HCT116 (cell line): ENCODE results near the gene GRIK4. TPM values are rescaled to one million over a fixed set of nuclear protein-coding genes. Genes with fewer than 3 reads are reported as not detected.

Experiments
- ATAC-seq: fragments of 200-7000 bp; cut with Tn5 transposase; 2 replicates; pipeline ENCODE4 v1.9.1; 2020; ENCODE audit warnings: mild to moderate bottlenecking, moderate library complexity
- BruUV-seq: library from RNA; stranded (reverse); fragments of 400-500 nt; replicated peaks from 2 replicates; lab custom pipeline; 2021; lab: Mats Ljungman, UMichigan
- CTCF ChIA-PET: fragments of 300-600 bp; sonication (Branson Sonifier 250); formaldehyde crosslinking; loops from one replicate; lab custom pipeline; 2021; ENCODE audit warnings: antibody characterized with exemption; lab: Charles Lee
- POLR2A ChIA-PET: fragments of 300-600, 350-600 bp; sonication (Branson Sonifier 250); formaldehyde crosslinking; loops from one replicate; lab custom pipeline; 2021; ENCODE audit warnings: antibody characterized with exemption; lab: Charles Lee
- RAD21 ChIA-PET, 2 experiments: fragments of 300-600 bp; sonication (Branson Sonifier 250); formaldehyde crosslinking; loops; one replicate each; lab custom pipeline; 2023; ENCODE audit warnings: low total read pairs in 2 of 2; ENCODE audit not compliant: uncharacterized antibody in 2 of 2, unreplicated experiment in 2 of 2, low non-redundant PET in 1 of 2; lab: Charles Lee
- DNase-seq: peaks from one replicate; pipeline ENCODE4 v3.0.0-alpha.2; 2010; ENCODE audit warnings: low read depth, low spot score
- H2AFZ ChIP-seq: fragments of 200-600 bp; shearing (Covaris generic), sonication (generic); 2 replicates; pipeline ENCODE4 v1.6.1; 2017; ENCODE audit warnings: low read depth, mixed run types, mixed read lengths, antibody characterized with exemption, low read length; ENCODE audit not compliant: poor library complexity, severe bottlenecking
- H3K27ac ChIP-seq: 2 replicates; pipeline ENCODE4 v1.5.1; 2012; ENCODE audit warnings: low read depth, low read length
- H3K27me3 ChIP-seq: fragments of 200-600 bp; sonication (generic); 2 replicates; pipeline ENCODE4 v1.6.1; 2016; ENCODE audit warnings: mixed run types, low read length, mixed read lengths; ENCODE audit not compliant: insufficient read depth
- H3K36me3 ChIP-seq, 2 experiments: fragments of 200-500 bp in 1 of 2; fragments of 200-600 bp in 1 of 2; sonication (Bioruptor generic) in 1 of 2; sonication (generic) in 1 of 2; 2 replicates each; pipeline versions ENCODE4 v1.5.1 to v1.6.1; 2014 to 2016; ENCODE audit warnings: low read length in 2 of 2, inconsistent platforms in 1 of 2, mixed read lengths in 1 of 2, mixed run types in 1 of 2; ENCODE audit not compliant: insufficient read depth in 2 of 2, control insufficient read depth in 1 of 2
- H3K4me1 ChIP-seq, 2 experiments: fragments of 200-600 bp in 1 of 2; sonication (generic) in 1 of 2; 2 replicates each; pipeline versions ENCODE4 v1.5.1 to v1.6.1; 2012 to 2017; ENCODE audit warnings: low read length in 2 of 2, inconsistent platforms in 1 of 2, mild to moderate bottlenecking in 1 of 2, mixed read lengths in 1 of 2, mixed run types in 1 of 2, moderate library complexity in 1 of 2; ENCODE audit not compliant: insufficient read depth in 2 of 2, control insufficient read depth in 1 of 2
- H3K4me2 ChIP-seq: fragments of 200-600 bp; sonication (generic); 2 replicates; pipeline ENCODE4 v1.6.1; 2017; ENCODE audit warnings: mixed run types, low read length, mixed read lengths
- H3K4me3 ChIP-seq, 2 experiments: fragments of 200-600 bp in 1 of 2; sonication (generic) in 1 of 2; replicated peaks in 1 of 2; 2 replicates each; pipeline ENCODE4 v1.5.1; 2011 to 2016; ENCODE audit warnings: low read length in 2 of 2, control low read depth in 1 of 2, low read depth in 1 of 2, mild to moderate bottlenecking in 1 of 2, mixed read lengths in 1 of 2, mixed run types in 1 of 2
- H3K79me2 ChIP-seq: fragments of 200-600 bp; sonication (generic); 2 replicates; pipeline ENCODE4 v1.6.1; 2017; ENCODE audit warnings: mild to moderate bottlenecking, mixed run types, low read length, moderate library complexity, mixed read lengths; ENCODE audit not compliant: insufficient read depth
- H3K9ac ChIP-seq: fragments of 200-600 bp; sonication (generic); 2 replicates; pipeline ENCODE4 v1.6.1; 2016; ENCODE audit warnings: low read length, mixed read lengths
- H3K9me2 ChIP-seq: fragments of 200-600 bp; sonication (generic), shearing (Covaris generic); 2 replicates; pipeline ENCODE4 v1.6.1; 2017; ENCODE audit warnings: mixed run types, mild to moderate bottlenecking, moderate library complexity; ENCODE audit not compliant: insufficient read depth
- H3K9me3 ChIP-seq, 2 experiments: fragments of 200-500 bp in 1 of 2; fragments of 200-600 bp in 1 of 2; sonication (Bioruptor generic) in 1 of 2; sonication (generic) in 1 of 2; 2 replicates each; pipeline ENCODE4 v1.6.1; 2014 to 2017; ENCODE audit warnings: low read length in 2 of 2, mixed read lengths in 2 of 2, inconsistent platforms in 1 of 2, low read depth in 1 of 2, mild to moderate bottlenecking in 1 of 2, mixed run types in 1 of 2, moderate library complexity in 1 of 2; ENCODE audit not compliant: control insufficient read depth in 1 of 2, insufficient read depth in 1 of 2
- H4K20me1 ChIP-seq: fragments of 200-600 bp; sonication (generic), shearing (Covaris generic); 2 replicates; pipeline ENCODE4 v1.6.1; 2017; ENCODE audit warnings: mixed run types, mild to moderate bottlenecking, moderate library complexity; ENCODE audit not compliant: insufficient read depth
- ATF3 ChIP-seq: IDR thresholded peaks from 2 replicates; pipeline ENCODE4 v1.6.1; 2012
- CBX3 ChIP-seq: IDR thresholded peaks from 2 replicates; pipeline ENCODE4 v1.6.1; 2012; ENCODE audit warnings: low read depth
- CEBPB ChIP-seq: IDR thresholded peaks from 2 replicates; pipeline ENCODE4 v1.6.1; 2012; ENCODE audit warnings: low read depth
- CTCF ChIP-seq, 3 experiments: fragments of 200-600 bp in 1 of 3; sonication (generic) in 1 of 3; IDR thresholded peaks in 2 of 3; conservative IDR thresholded peaks in 1 of 3; 2 replicates each; pipeline ENCODE4 v1.5.1; 2012 to 2017; ENCODE audit warnings: low read depth in 2 of 3, low read length in 2 of 3, antibody characterized with exemption in 1 of 3, borderline replicate concordance in 1 of 3, control low read depth in 1 of 3, mild to moderate bottlenecking in 1 of 3, mixed read lengths in 1 of 3, mixed run types in 1 of 3, moderate library complexity in 1 of 3; ENCODE audit not compliant: insufficient read depth in 1 of 3
- EGR1 ChIP-seq: IDR thresholded peaks from 2 replicates; pipeline ENCODE4 v1.6.1; 2012; ENCODE audit warnings: low read depth
- ELF1 ChIP-seq: IDR thresholded peaks from 2 replicates; pipeline ENCODE4 v1.6.1; 2012; ENCODE audit warnings: low read depth, borderline replicate concordance
- EZH2phosphoT487 ChIP-seq: fragments of 200-600 bp; IDR thresholded peaks from 2 replicates; pipeline ENCODE4 v1.6.1; 2018; ENCODE audit warnings: antibody characterized with exemption, borderline replicate concordance
- FOSL1 ChIP-seq: IDR thresholded peaks from 2 replicates; pipeline ENCODE4 v1.6.1; 2012; ENCODE audit warnings: low read depth
- POLR2A ChIP-seq: IDR thresholded peaks from 2 replicates; pipeline ENCODE4 v1.7.0; 2011; ENCODE audit warnings: borderline replicate concordance; ENCODE audit not compliant: insufficient read depth, insufficient read length; ENCODE audit errors: extremely low read depth
- POLR2AphosphoS5 ChIP-seq: IDR thresholded peaks from 2 replicates; pipeline ENCODE4 v1.6.1; 2011; ENCODE audit warnings: mild to moderate bottlenecking, low read depth, low read length, moderate library complexity
- RAD21 ChIP-seq: IDR thresholded peaks from 2 replicates; pipeline ENCODE4 v1.6.1; 2012; ENCODE audit warnings: low read depth, mild to moderate bottlenecking
- REST ChIP-seq: IDR thresholded peaks from 2 replicates; pipeline ENCODE4 v1.6.1; 2012; ENCODE audit warnings: low read depth
- SIN3A ChIP-seq: IDR thresholded peaks from 2 replicates; pipeline ENCODE4 v1.6.1; 2012; ENCODE audit warnings: low read depth
- SRF ChIP-seq: IDR thresholded peaks from 2 replicates; pipeline ENCODE4 v1.6.1; 2012; ENCODE audit warnings: low read depth
- YY1 ChIP-seq: IDR thresholded peaks from 2 replicates; pipeline ENCODE4 v1.6.1; 2011; ENCODE audit warnings: low read length, low read depth, moderate library complexity, mild to moderate bottlenecking; ENCODE audit not compliant: insufficient replicate concordance; ENCODE audit errors: extremely low read depth
- ZBTB33 ChIP-seq: IDR thresholded peaks from 2 replicates; pipeline ENCODE4 v1.6.1; 2011; ENCODE audit warnings: mild to moderate bottlenecking, low read length, moderate library complexity; ENCODE audit not compliant: insufficient replicate concordance; ENCODE audit errors: extremely low read depth
- ZFX ChIP-seq: fragments of 450-650 bp; IDR thresholded peaks from 2 replicates; pipeline ENCODE4 v1.6.1; 2017
- ZNF274 ChIP-seq: fragments of 200-500 bp; sonication (Bioruptor generic); IDR thresholded peaks from 2 replicates; pipeline ENCODE4 v1.6.1; 2014; ENCODE audit warnings: mild to moderate bottlenecking, low read depth, low read length, inconsistent platforms
- intact Hi-C: fragments of 100-400 bp; cut with micrococcal nuclease; formaldehyde crosslinking; loops from 2 replicates; pipeline ENCODE4 v1.10.0; 2022
- total RNA-seq: library from RNA; stranded (reverse); gene quantifications from one replicate; pipeline ENCODE4 v1.2.1, GENCODE V29; 2021; ENCODE audit not compliant: unreplicated experiment
- TF ChIP-seq, protein P1 (sequence below): IDR thresholded peaks from 2 replicates; pipeline ENCODE4 v1.6.1; 2012

The GRIK4 gene
- total RNA-seq, 1 experiment from 2014 or later, result 0.52 TPM

DNA sequence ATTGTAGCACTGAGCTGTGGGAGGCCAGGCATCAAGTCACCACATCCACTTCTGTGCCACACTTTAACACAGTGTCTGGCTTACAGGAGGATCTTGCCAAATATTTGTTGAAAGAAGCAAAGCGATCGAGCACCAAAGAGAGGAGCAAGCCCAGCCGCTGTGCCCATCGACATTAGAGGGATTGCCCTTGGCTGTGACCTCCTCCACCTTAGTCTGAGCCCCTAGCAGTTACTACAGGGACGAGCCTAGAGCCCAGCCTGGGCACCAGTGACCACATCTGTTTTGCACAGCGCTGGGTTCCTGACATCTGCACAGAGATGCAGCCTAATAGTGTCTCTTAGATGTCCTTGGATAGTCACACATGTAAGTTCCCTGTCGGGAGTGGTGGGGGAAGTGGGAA lies 17.7 kb downstream of the GRIK4 start:
- Histone ChIP-seq H2AFZ (no peak overlapping the region), H3K79me2 (no peaks in the 10 kb centered on the region), H3K4me1 (no peaks in the 10 kb centered on the region)
- DNase-seq, result no peak
- no peak for ATAC-seq
- CTCF ChIA-PET, result interaction anchor here (0.9 kb wide), 1 partner anchor 11 kb away, joined by 3 read pairs; no protein-coding TSS in a partner anchor
- intact Hi-C loops, result no loop called here
- POLR2A ChIA-PET, result no interaction called here
- no peak for TF ChIP-seq EZH2phosphoT487
- no peak for TF ChIP-seq ELF1
- no peak for TF ChIP-seq CBX3
- TF ChIP-seq CTCF (IDR thresholded peaks at IDR 0.05 in 2 of 3, conservative IDR thresholded peaks at IDR 0.05 in 1 of 3; ENCODE audit: borderline replicate concordance in 1 of 3, insufficient read depth in 1 of 3, low read depth in 2 of 3, low read length in 2 of 3), result no peak
- TF ChIP-seq CEBPB, result no peak
- no peak for TF ChIP-seq EGR1
- TF ChIP-seq ZFX, result no peak
- TF ChIP-seq SIN3A, result no peak
- no peak for TF ChIP-seq POLR2A
- TF ChIP-seq ZNF274, result no peak
- TF ChIP-seq, protein P1, sequence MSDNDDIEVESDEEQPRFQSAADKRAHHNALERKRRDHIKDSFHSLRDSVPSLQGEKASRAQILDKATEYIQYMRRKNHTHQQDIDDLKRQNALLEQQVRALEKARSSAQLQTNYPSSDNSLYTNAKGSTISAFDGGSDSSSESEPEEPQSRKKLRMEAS, result no peak
- TF ChIP-seq FOSL1, result no peak
- TF ChIP-seq ATF3, result no peak
- TF ChIP-seq POLR2AphosphoS5, result no peak
- TF ChIP-seq REST, result no peak
- TF ChIP-seq ZBTB33, result no peak
- no peak for TF ChIP-seq SRF
- TF ChIP-seq YY1, result no peak
- TF ChIP-seq RAD21, result no peak
- TF ChIP-seq, all 23 proteins: peak for 0
- Histone ChIP-seq H3K27ac (no peak overlapping the region), H3K4me3 (no peak overlapping the region), H3K36me3 (no peaks in the 10 kb centered on the region), H3K4me2 (no peak overlapping the region), H4K20me1 (no peaks in the 10 kb centered on the region), H3K9ac (no peak overlapping the region), H3K27me3 (no peaks in the 10 kb centered on the region), H3K9me2 (no peaks in the 10 kb centered on the region), H3K9me3 (no peaks in the 10 kb centered on the region)
- BruUV-seq, result no TSS peak
- RAD21 ChIA-PET, result no interaction called here
